DND-41 (cell line): ENCODE measurements around the gene EHHADH.

Experiments
- CTCF ChIP-seq: IDR thresholded peaks from 2 replicates; pipeline ENCODE4 v1.5.1; 2012; ENCODE audit warnings: borderline replicate concordance, low read length, moderate library complexity, mild to moderate bottlenecking; ENCODE audit not compliant: poor library complexity, severe bottlenecking; ENCODE audit errors: extremely low read depth
- EZH2 ChIP-seq: IDR thresholded peaks from 3 replicates; pipeline ENCODE4 v1.6.1; 2012; ENCODE audit warnings: borderline replicate concordance, low read depth, mild to moderate bottlenecking, moderate library complexity, low read length, inconsistent platforms; ENCODE audit not compliant: severe bottlenecking

- TF ChIP-seq CTCF (no peak), EZH2 (no peak)
Observed at GRCh38 chr3:185276415-185276814, 22.6 kb upstream of the EHHADH start.
